ENCODE data around the gene CISD2. TPM values are rescaled to one million over a fixed set of nuclear protein-coding genes. Genes with fewer than 3 reads are reported as not detected.

Gene CISD2
- total RNA-seq, 6 donors from 2014 or later: 1.3 to 30.3 (median 18.3) TPM

DNA sequence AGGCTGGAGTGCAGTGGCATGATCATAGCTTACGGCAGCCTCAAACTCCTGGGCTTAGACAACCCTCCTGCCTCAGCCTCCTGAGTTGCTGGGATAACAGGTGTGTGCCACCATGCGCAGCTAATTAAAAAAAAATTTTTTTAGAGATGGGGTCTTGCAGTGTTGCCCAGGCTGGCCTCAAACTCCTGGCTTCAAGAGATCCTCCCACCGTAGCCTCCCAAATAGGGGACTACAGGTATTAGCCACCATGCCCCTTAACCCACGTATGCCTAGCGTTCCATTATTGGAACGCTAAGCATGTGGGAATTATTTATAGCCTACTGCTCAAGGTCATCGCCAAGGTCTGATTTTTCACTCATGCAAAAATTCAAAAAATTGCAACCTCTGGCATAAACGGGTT is 21.1 kb upstream of the CISD2 start:
- DNase-seq (no peak), ATAC-seq (ENCODE audit: low FRiP score in 2 of 2) (no peak)
- no peak overlapping the region for H3K27ac ChIP-seq
- H3K4me3 ChIP-seq: no peak overlapping the region
- TF ChIP-seq POLR2A (IDR thresholded peaks at IDR 0.05) (no peak), EP300 (IDR thresholded peaks at IDR 0.05) (no peak), POLR2AphosphoS5 (IDR thresholded peaks at IDR 0.05) (no peak)
- TF ChIP-seq, protein P1, sequence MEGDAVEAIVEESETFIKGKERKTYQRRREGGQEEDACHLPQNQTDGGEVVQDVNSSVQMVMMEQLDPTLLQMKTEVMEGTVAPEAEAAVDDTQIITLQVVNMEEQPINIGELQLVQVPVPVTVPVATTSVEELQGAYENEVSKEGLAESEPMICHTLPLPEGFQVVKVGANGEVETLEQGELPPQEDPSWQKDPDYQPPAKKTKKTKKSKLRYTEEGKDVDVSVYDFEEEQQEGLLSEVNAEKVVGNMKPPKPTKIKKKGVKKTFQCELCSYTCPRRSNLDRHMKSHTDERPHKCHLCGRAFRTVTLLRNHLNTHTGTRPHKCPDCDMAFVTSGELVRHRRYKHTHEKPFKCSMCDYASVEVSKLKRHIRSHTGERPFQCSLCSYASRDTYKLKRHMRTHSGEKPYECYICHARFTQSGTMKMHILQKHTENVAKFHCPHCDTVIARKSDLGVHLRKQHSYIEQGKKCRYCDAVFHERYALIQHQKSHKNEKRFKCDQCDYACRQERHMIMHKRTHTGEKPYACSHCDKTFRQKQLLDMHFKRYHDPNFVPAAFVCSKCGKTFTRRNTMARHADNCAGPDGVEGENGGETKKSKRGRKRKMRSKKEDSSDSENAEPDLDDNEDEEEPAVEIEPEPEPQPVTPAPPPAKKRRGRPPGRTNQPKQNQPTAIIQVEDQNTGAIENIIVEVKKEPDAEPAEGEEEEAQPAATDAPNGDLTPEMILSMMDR (IDR thresholded peaks at IDR 0.05): no peak
- no peaks in the 10 kb centered on the region for H3K9me3 ChIP-seq
- H3K4me1 ChIP-seq: no peaks in the 10 kb centered on the region
- WGBS, 2 donors: 97 to 98% methylated on average over 8 of the region's 8 CpGs
- no peaks in the 10 kb centered on the region for H3K36me3 ChIP-seq
- no peaks in the 10 kb centered on the region for H3K27me3 ChIP-seq

DNA sequence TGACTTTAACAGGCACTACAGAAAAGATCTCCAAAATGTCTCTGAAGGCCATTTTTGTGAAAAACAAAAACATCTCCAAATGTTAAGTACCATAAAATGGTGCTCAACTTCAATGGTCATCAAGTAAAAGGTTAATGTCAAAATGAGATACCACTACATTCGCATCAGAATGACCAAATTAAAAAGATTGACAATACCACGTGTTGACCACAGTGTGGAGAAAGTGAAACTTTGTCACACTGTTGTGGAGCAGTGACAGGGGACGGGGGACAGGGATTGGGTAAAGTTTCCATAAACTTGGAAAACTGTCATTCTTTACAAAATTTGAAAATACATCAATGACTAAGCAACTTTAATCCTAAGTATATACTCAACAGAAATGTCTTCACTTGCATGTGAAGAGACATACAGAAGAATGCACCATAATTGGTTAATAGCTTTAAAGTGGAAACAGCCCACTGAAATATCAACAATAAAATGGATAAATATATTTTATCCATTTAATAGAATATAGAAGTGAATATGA is 19.1 kb upstream of the CISD2 start:
- TF ChIP-seq POLR2AphosphoS5 (IDR thresholded peaks at IDR 0.05) (no peak), POLR2A (IDR thresholded peaks at IDR 0.05) (no peak), EP300 (IDR thresholded peaks at IDR 0.05) (no peak)
- TF ChIP-seq, protein P1 (IDR thresholded peaks at IDR 0.05): no peak
- Histone ChIP-seq H3K27ac (no peak overlapping the region), H3K4me1 (no peaks in the 10 kb centered on the region), H3K9me3 (no peaks in the 10 kb centered on the region), H3K4me3 (no peak overlapping the region), H3K36me3 (no peaks in the 10 kb centered on the region), H3K27me3 (no peaks in the 10 kb centered on the region)
- ATAC-seq (ENCODE audit: low FRiP score in 2 of 2): no peak
- DNase-seq: no peak
- WGBS, 2 donors: 82 to 85% methylated on average over 3 of the region's 3 CpGs

DNA sequence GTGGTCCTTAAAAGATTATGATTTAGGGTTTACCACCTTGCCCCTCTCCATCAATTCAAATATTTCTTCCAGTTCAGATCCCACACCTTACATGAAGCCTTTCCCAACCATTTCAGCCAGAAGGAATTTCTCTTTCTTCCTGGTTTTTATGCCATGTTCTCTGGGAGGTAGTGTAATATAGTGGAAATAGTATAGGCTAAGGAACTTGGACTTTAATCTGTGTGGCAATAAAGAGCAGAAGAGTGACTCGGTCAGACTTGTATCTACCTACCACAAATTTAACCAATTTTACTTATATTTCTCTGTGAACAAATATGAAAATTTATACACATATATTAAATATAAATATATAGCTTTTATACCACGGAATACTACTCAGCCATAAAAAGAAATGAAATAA is 18.4 kb upstream of the CISD2 start:
- no peak for DNase-seq
- Histone ChIP-seq H3K27ac (no peak overlapping the region), H3K9me3 (no peaks in the 10 kb centered on the region), H3K36me3 (no peaks in the 10 kb centered on the region), H3K4me3 (no peak overlapping the region), H3K27me3 (no peaks in the 10 kb centered on the region), H3K4me1 (no peaks in the 10 kb centered on the region)
- TF ChIP-seq, protein P1 (IDR thresholded peaks at IDR 0.05): no peak
- TF ChIP-seq POLR2AphosphoS5 (IDR thresholded peaks at IDR 0.05): no peak
- TF ChIP-seq EP300 (IDR thresholded peaks at IDR 0.05): no peak
- TF ChIP-seq POLR2A (IDR thresholded peaks at IDR 0.05): no peak
- ATAC-seq (ENCODE audit: low FRiP score in 2 of 2): no peak
- 94 to 99% methylated on average over 2 of the region's 2 CpGs for WGBS, 2 donors

DNA sequence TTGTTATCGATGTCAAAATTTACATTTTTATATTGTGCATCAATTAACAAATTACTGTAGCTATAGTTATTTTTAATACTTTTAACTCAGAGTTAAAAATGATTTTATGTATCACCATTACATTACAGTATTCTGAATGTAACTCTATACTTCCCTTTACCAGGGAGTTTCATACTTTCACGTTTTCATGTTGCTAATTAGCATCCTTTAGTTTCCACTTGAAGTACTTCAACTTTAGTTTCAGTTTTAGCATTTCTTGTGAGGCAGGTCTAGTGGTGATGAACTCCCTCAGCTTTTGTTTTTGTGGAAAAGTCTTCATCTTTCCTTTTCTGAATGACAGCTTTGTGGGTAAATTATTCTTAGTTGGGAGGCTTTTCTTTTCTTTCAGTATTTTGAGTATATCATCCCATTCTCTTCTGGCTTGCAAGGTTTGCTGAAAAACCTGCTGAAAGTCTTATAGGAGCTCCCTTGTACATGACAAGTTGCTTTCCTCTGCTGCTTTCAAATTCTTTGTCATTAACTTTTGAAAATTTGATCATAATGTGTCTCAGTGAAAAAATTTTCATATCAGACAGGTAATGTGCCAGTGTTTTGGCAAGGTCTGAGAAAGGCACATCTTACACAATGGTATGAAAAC is 9.8 kb upstream of the CISD2 start:
- Histone ChIP-seq H3K27ac (no peak overlapping the region), H3K9me3 (peaks cover 4 to 14% (median 8%) of the 10 kb centered on the region in 4 donors), H3K4me3 (no peak overlapping the region), H3K36me3 (no peaks in the 10 kb centered on the region), H3K4me1 (no peaks in the 10 kb centered on the region), H3K27me3 (no peaks in the 10 kb centered on the region)
- TF ChIP-seq POLR2A (IDR thresholded peaks at IDR 0.05) (no peak), EP300 (IDR thresholded peaks at IDR 0.05) (no peak), POLR2AphosphoS5 (IDR thresholded peaks at IDR 0.05) (no peak)
- TF ChIP-seq, protein P1 (IDR thresholded peaks at IDR 0.05): no peak
- DNase-seq: no peak
- WGBS, 2 donors: 85 to 88% methylated on average over 2 of the region's 2 CpGs
- ATAC-seq (ENCODE audit: low FRiP score in 2 of 2): no peak

All from upper lobe of left lung (tissue), 6 donors.